C4-2B (cell line): ENCODE measurements around the gene CDRT4.

Source experiments
- CTCF ChIP-seq: fragments of 450-650 bp; conservative IDR thresholded peaks from 2 replicates; pipeline ENCODE4 v1.5.1; 2017; ENCODE audit warnings: mild to moderate bottlenecking
- ZFX ChIP-seq: fragments of 450-650 bp; IDR thresholded peaks from 2 replicates; pipeline ENCODE4 v1.6.1; 2017

DNA sequence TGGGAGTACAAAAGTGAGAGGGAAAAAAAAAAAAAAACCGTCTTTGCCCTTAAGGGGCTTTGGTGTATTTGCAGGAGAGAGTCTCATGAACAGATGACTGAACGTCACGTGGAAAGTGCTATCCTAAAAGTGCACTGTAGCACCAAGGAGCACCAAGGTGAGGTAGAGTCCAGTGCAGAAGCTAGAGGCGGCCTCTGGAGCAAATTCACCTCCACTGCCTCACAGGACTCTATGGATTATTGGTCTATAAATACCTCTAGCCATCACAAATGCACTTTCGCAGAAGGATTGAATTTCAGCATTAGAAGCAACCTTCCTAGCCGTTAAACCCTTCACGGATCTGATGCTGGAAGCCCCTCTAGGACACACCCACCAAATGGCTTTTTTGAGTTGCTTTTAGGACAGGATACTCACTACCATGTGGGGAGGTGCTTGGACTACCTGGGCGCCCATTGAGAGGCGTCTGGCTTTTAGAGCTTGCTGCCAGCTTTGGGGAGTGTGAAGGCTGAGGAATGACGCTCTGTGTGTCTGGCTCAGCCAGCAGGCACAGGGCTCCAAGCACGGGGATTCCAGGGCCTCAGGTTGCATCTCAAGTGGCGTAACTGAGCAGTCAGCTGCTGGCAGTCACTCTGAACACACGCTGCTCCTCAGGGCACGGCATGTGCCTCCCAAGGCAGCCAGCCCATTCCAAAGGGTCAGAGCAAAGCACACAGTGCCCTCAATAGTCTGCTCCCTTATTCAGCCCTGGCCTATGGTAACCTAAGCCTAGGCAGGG, 52.7 kb downstream of the CDRT4 start:
- TF ChIP-seq CTCF = no peak
- no peak for TF ChIP-seq ZFX
